Mesodermal cell (in vitro differentiated cells): Measurements from ENCODE around the gene KAZN.

Source experiments
- H3K27ac ChIP-seq: 2 replicates; pipeline ENCODE4 v1.7.0; 2013; ENCODE audit warnings: mild to moderate bottlenecking, low read depth, low read length, moderate library complexity; ENCODE audit not compliant: severe bottlenecking
- H3K36me3 ChIP-seq: 2 replicates; pipeline ENCODE4 v1.7.1; 2013; ENCODE audit warnings: mild to moderate bottlenecking, low read length, moderate library complexity; ENCODE audit not compliant: control insufficient read depth, insufficient read depth
- H3K4me1 ChIP-seq: one replicate; pipeline ENCODE4 v1.7.1; 2013; ENCODE audit warnings: mild to moderate bottlenecking, low read length; ENCODE audit not compliant: insufficient read depth, control insufficient read depth, poor library complexity, severe bottlenecking
- H3K4me3 ChIP-seq: 2 replicates; pipeline ENCODE4 v1.7.0; 2013; ENCODE audit warnings: low read length, control low read depth, mild to moderate bottlenecking; ENCODE audit not compliant: insufficient read depth, poor library complexity, severe bottlenecking; ENCODE audit errors: extremely low read depth
- H3K9me3 ChIP-seq: 2 replicates; pipeline ENCODE4 v1.7.1; 2013; ENCODE audit warnings: mild to moderate bottlenecking, low read length, moderate library complexity; ENCODE audit not compliant: control insufficient read depth
- WGBS, 2 experiments: methylation state at CpG; one replicate each; pipeline ENCODE4 v1.1.5; 2013; ENCODE audit warnings: missing lambda C conversion rate in 2 of 2; ENCODE audit not compliant: insufficient coverage in 2 of 2; 5-methylcytosine and 5-hydroxymethylcytosine counted together

Gene KAZN

GRCh38 chr1:15088281-15088971 is 489.9 kb downstream of the KAZN start:
- 86 to 90% methylated on average over 6 to 12 of the region's 16 CpGs for WGBS, 2 experiments
- peaks cover 20% of the 10 kb centered on the region for H3K4me1 ChIP-seq
- H3K27ac ChIP-seq: peak overlapping the region; percentile 62
- no peaks in the 10 kb centered on the region for H3K9me3 ChIP-seq
- no peak overlapping the region for H3K4me3 ChIP-seq
- H3K36me3 ChIP-seq: no peaks in the 10 kb centered on the region

- H3K4me1 ChIP-seq: peaks cover 20% of the 10 kb centered on the region
- 80 to 84% methylated on average over 2 to 3 of the region's 4 CpGs for WGBS, 2 experiments
- H3K9me3 ChIP-seq: no peaks in the 10 kb centered on the region
- H3K27ac ChIP-seq: no peak overlapping the region
- H3K4me3 ChIP-seq: no peak overlapping the region
- no peaks in the 10 kb centered on the region for H3K36me3 ChIP-seq
Observed at GRCh38 chr1:15089258-15089992, 490.9 kb downstream of the KAZN start.

GRCh38 chr1:15090373-15090772 is 491.9 kb downstream of the KAZN start:
- Histone ChIP-seq H3K4me1 (peaks cover 20% of the 10 kb centered on the region), H3K9me3 (no peaks in the 10 kb centered on the region), H3K36me3 (no peaks in the 10 kb centered on the region), H3K4me3 (no peak overlapping the region), H3K27ac (peak overlapping the region; percentile 39)
- WGBS, 2 experiments: 15 to 19% methylated on average over 9 of the region's 13 CpGs

- Histone ChIP-seq H3K4me3 (no peak overlapping the region), H3K4me1 (peaks cover 15% of the 10 kb centered on the region), H3K9me3 (no peaks in the 10 kb centered on the region), H3K27ac (no peak overlapping the region), H3K36me3 (no peaks in the 10 kb centered on the region)
- WGBS, 2 experiments: 93 to 94% methylated on average over 15 to 16 of the region's 16 CpGs
Observed at GRCh38 chr1:15094056-15094455, 495.6 kb downstream of the KAZN start.

- Histone ChIP-seq H3K27ac (no peak overlapping the region), H3K36me3 (no peaks in the 10 kb centered on the region), H3K4me1 (peaks cover 10% of the 10 kb centered on the region), H3K4me3 (no peak overlapping the region), H3K9me3 (no peaks in the 10 kb centered on the region)
- 89 to 93% methylated on average over 21 to 23 of the region's 26 CpGs for WGBS, 2 experiments
Observed at GRCh38 chr1:15094719-15095495, 496.4 kb downstream of the KAZN start.

- H3K4me1 ChIP-seq: peaks cover 5% of the 10 kb centered on the region
- no peak overlapping the region for H3K4me3 ChIP-seq
- no peak overlapping the region for H3K27ac ChIP-seq
- 82 to 93% methylated on average over 2 of the region's 6 CpGs for WGBS, 2 experiments
- H3K9me3 ChIP-seq: no peaks in the 10 kb centered on the region
- no peaks in the 10 kb centered on the region for H3K36me3 ChIP-seq
Observed at GRCh38 chr1:15095496-15095875, 497.0 kb downstream of the KAZN start.

GRCh38 chr1:15096293-15096692 is 497.8 kb downstream of the KAZN start:
- no peaks in the 10 kb centered on the region for H3K9me3 ChIP-seq
- H3K4me1 ChIP-seq: no peaks in the 10 kb centered on the region
- H3K4me3 ChIP-seq: no peak overlapping the region
- WGBS, 2 experiments: 93 to 98% methylated on average over 4 to 5 of the region's 7 CpGs
- H3K27ac ChIP-seq: no peak overlapping the region
- H3K36me3 ChIP-seq: no peaks in the 10 kb centered on the region

- H3K4me3 ChIP-seq: no peak overlapping the region
- WGBS, 2 experiments: 91% methylated on average over 6 to 14 of the region's 15 CpGs
- H3K4me1 ChIP-seq: no peaks in the 10 kb centered on the region
- H3K27ac ChIP-seq: no peak overlapping the region
- H3K9me3 ChIP-seq: no peaks in the 10 kb centered on the region
- H3K36me3 ChIP-seq: no peaks in the 10 kb centered on the region
Observed at GRCh38 chr1:15098176-15099125, 500.0 kb downstream of the KAZN start.

GRCh38 chr1:15099441-15100120 is 501.1 kb downstream of the KAZN start:
- 64 to 65% methylated on average over 15 of the region's 15 CpGs for WGBS, 2 experiments
- H3K27ac ChIP-seq: no peak overlapping the region
- H3K4me1 ChIP-seq: no peaks in the 10 kb centered on the region
- peaks cover 2% of the 10 kb centered on the region for H3K9me3 ChIP-seq
- no peak overlapping the region for H3K4me3 ChIP-seq
- H3K36me3 ChIP-seq: no peaks in the 10 kb centered on the region
